ENCODE data around the gene CLASP1. TPM values are rescaled to one million over a fixed set of nuclear protein-coding genes. Genes with fewer than 3 reads are reported as not detected.
"Not testable (repeated sequence)": the region's sequence is repeated elsewhere in the genome, so short reads cannot be mapped to it uniquely, and the experiment has no call there.

CLASP1 gene
- 31.3 and 49.9 TPM in 2 replicates for total RNA-seq

GRCh38 chr2:121649149-121649595 lies at the start of gene CLASP1:
Gene CLASP1 (minus strand): TSS chr2:121649462. CDS start chr2:121605895, 43,567 bp downstream.
- DNase-seq (ENCODE audit: low read depth, low spot score) = no peak

- DNase-seq (ENCODE audit: low read depth, low spot score) = no peak
Observed at GRCh38 chr2:121698318-121698930, 49.2 kb upstream of the CLASP1 start.

- no peak for DNase-seq (ENCODE audit: low read depth, low spot score)
Observed at GRCh38 chr2:121697108-121697631, 47.9 kb upstream of the CLASP1 start.

GRCh38 chr2:121696410-121696930 lies 47.2 kb upstream of the CLASP1 start:
- DNase-seq (ENCODE audit: low read depth, low spot score) = no peak

GRCh38 chr2:121695171-121695451 lies 45.8 kb upstream of the CLASP1 start:
- DNase-seq (ENCODE audit: low read depth, low spot score) = no peak

- no peak for DNase-seq (ENCODE audit: low read depth, low spot score)
Observed at GRCh38 chr2:121694398-121695170, 45.3 kb upstream of the CLASP1 start.

GRCh38 chr2:121690572-121690971 lies 41.3 kb upstream of the CLASP1 start:
- not testable (repeated sequence) for DNase-seq (ENCODE audit: low read depth, low spot score)

- no peak for DNase-seq (ENCODE audit: low read depth, low spot score)
Observed at GRCh38 chr2:121690095-121690494, 40.8 kb upstream of the CLASP1 start.

GRCh38 chr2:121689356-121689755 lies 40.1 kb upstream of the CLASP1 start:
- DNase-seq (ENCODE audit: low read depth, low spot score) = peak; percentile 26

GRCh38 chr2:121688820-121689219 lies 39.6 kb upstream of the CLASP1 start:
- DNase-seq (ENCODE audit: low read depth, low spot score) = no peak

- no peak for DNase-seq (ENCODE audit: low read depth, low spot score)
Observed at GRCh38 chr2:121686902-121687301, 37.6 kb upstream of the CLASP1 start.

- DNase-seq (ENCODE audit: low read depth, low spot score) = no peak
Observed at GRCh38 chr2:121686218-121686617, 37.0 kb upstream of the CLASP1 start.

GRCh38 chr2:121682396-121683298 lies 33.4 kb upstream of the CLASP1 start:
- no peak for DNase-seq (ENCODE audit: low read depth, low spot score)

GRCh38 chr2:121677855-121678254 lies 28.6 kb upstream of the CLASP1 start:
- DNase-seq (ENCODE audit: low read depth, low spot score) = no peak

GRCh38 chr2:121671621-121672020 lies 22.4 kb upstream of the CLASP1 start:
- DNase-seq (ENCODE audit: low read depth, low spot score) = not testable (repeated sequence)

GRCh38 chr2:121670181-121670580 lies 20.9 kb upstream of the CLASP1 start:
- no peak for DNase-seq (ENCODE audit: low read depth, low spot score)

- DNase-seq (ENCODE audit: low read depth, low spot score) = no peak
Observed at GRCh38 chr2:121667618-121668017, 18.4 kb upstream of the CLASP1 start.

- DNase-seq (ENCODE audit: low read depth, low spot score) = no peak
Observed at GRCh38 chr2:121666042-121666441, 16.8 kb upstream of the CLASP1 start.

GRCh38 chr2:121665504-121665903 lies 16.2 kb upstream of the CLASP1 start:
- DNase-seq (ENCODE audit: low read depth, low spot score) = no peak

- DNase-seq (ENCODE audit: low read depth, low spot score) = no peak
Observed at GRCh38 chr2:121664713-121665112, 15.5 kb upstream of the CLASP1 start.

GRCh38 chr2:121664086-121664485 lies 14.8 kb upstream of the CLASP1 start:
- no peak for DNase-seq (ENCODE audit: low read depth, low spot score)

- DNase-seq (ENCODE audit: low read depth, low spot score) = no peak
Observed at GRCh38 chr2:121663434-121663833, 14.2 kb upstream of the CLASP1 start.
